ENCODE data around the gene UBE3B.
A peak's percentile ranks its signal among the peaks of the same experiment; 100 is the strongest.

Gene UBE3B

DNA sequence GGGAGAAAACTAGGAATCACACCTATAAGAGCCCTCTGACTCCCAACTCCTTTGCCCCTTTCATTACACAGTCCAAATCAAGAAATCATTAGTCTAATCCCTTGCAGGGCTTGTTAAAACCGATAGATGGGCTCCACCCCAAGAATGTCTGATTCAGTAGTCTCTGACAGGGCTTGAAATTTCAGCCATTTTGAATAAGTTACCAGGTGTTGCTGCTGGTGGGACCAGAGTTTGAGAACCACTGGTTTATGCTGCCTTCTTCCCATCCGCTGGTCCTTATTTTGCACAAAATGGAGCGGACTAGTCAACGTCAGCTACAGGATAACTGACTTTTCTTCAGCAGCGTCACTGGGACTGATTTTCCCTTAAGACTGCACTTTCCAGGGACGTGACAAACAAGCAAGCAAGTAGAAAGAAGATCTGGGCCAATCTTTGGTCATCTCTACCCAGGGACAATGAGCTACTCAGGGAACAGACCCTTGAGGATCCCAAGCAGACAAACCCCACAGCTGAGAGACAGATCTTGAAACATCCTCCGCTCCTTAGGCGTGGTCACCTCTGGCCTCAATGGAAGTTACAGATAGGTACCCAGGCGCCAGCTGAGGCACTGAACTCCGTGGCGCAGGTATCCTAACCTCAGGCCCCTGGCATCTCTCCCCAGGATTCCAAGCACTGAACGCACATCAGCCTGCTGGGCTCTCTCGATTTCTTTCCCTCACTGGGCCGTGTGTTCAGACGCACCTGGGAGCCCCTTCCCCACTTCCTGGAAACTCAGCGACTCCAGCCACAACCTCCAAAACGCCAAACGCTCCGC is 1.2 kb upstream of the UBE3B start:
- DNase-seq, result no peak

DNA sequence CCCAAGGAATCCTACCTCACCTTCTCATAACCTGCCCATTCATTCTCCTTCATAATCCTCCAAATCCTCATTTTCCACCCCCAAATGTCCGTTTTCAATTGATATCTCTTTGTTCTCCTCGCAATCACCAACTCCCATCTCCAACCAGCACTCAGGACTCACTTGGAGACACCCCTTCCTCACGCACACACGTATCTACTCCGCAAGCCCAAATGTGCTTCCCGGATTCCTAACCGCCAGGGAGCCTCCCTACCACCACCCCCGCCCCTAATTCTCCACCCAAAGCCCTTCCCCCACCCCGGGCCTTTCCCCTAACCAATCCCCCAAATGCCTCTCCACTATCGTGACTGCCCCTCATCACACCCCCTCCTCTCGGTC is 638 bp upstream of the UBE3B start:
- no peak for DNase-seq

DNA sequence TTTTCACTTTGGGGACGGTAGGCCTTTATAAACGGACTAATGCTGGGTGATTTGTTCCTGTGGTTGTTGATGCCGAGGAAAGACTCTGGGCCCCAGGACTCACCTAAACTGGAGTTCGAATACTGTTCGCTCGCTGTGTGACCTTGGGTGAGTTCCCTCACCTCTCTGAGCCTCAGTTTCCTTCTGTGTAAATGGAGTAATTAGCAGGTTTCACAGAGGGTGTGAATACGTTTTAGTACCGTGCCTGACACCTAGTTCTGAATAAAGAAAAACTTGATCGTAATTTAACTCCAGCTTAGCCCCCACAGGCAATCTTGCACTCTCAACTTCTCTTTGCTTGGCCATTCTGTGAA is 505 bp downstream of the UBE3B start:
- no peak for DNase-seq

DNA sequence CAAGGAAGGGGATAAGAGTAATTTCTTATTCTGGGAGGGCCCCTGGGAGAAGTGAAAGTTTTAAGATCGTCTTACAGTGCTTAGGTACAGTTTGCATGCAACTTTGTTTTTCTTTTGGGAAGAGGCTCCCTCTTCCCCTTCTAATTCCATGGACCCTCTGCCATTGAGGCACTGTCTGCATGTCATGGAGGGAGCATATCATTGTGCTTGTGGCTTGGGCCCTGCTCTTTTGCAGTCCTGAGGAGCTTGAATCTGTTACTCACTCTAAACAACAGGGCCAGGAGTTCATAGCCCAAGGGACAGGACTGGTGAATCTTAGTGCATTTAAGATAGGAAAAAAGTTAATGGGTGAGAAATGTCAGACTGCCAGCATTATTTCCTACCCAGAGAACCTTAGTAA is 2.3 kb downstream of the UBE3B start:
- no peak for DNase-seq

DNA sequence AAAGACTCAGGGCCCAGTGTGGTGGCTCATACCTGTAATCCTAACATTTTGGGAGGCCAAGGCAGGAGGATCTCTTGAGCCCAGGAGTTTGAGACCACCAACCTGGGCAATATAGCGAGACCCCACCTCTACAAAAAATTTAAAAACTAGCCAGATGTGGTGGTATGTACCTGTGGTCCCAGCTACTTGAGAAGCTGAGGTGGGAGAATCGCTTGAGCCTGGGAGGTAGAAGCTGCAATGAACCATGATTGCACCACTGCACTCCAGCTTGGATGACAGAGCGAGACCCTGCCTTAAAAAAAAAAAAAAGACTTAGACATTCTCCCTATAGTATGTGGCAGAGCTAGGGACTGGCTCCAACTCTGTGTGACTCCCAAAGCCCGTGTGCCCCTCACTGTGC is 2.9 kb downstream of the UBE3B start:
- no peak for DNase-seq

DNA sequence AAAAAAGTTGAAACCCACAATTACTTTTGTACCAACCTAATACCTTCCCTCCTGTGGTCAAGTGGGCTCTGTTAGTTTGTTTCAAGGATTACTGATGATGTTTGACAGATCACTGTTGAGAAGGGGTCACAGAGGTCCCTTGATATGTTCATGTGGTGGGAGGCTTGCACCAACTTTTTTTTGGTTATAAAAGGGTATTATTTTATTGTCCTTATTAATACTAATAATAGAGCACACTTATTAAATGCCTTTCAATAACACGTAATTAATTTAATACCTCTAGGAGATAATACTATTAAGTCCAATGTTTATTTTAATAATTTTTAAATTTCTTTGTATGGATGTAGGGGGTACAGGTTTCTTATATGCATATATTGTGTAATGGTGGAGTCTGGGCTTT is 4.4 kb downstream of the UBE3B start:
- no peak for DNase-seq

DNA sequence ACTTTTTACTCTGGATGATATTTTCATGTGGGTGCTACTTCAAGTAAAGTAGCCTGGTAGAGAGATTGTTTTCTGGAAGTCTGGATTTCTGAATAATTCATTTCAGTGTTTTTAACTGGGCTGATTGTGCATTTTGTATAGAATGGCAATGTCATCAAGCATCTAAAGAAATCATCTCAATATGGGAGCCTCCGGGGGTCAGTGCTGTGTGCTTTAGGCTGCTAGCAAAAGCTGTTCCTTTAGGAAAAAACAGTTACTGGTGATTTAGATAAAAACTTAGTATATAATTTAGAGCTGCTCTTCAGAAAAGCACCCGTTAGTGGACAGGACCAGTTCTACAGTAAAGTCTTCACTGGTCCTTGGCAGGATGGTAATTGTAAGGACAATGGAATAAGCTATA is 5.1 kb downstream of the UBE3B start:
- DNase-seq, result no peak

DNA sequence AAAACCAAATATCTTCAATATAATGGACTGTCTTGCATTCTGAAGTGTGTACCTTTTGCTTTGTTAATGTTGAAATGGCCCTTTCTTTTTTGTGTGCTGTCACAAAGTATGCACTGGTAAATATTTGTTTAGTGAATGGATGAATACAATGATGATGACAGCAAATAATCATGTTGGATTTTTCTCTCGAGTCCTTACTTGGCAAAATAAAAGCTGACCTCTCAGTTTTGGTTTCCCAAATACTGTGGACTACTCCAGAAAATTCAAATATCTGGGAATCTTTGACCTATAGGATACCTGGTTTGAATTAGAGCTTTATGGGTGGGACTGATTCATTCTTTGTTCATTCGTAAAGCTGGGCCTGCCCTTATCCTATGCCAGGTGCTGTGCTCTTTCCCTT is 5.5 kb downstream of the UBE3B start:
- DNase-seq, result no peak

DNA sequence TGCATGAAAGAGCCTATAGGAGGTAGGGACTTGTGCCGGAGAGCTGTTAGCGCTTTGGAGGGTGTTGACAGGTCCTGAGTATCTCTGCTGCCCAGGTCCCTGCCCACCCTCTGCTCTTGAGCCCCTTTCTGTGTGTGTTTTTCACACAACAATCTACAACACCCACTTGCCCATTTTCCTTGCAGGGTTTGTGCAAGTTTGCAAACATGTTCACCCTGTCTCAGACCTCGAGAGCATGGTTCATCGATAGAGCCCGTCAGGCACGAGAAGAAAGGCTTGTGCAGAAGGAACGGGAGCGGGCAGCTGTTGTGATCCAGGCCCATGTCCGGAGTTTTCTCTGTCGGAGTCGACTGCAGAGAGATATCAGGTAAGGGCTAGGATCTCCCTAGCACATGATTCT is 5.9 kb downstream of the UBE3B start:
- DNase-seq, result no peak

DNA sequence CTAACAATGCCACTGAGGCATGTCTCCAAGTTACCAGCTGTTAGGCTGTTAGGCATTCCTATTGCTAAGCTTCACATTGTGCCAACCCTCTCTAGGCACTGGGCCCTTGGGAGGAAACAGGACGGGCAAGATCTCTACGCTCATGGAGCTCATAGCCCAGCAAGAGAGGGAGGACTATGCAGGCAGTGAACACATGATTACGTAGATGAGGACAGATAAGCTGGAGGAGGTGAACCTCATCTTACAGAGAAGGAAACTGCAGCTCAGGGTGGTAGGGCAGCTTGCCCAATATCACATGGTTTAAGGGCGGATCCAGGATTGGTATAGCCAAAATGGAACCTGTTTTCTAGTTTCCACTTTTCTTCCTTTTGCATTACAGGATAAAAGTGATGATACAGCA is 7.8 kb downstream of the UBE3B start:
- DNase-seq, result no peak

DNA sequence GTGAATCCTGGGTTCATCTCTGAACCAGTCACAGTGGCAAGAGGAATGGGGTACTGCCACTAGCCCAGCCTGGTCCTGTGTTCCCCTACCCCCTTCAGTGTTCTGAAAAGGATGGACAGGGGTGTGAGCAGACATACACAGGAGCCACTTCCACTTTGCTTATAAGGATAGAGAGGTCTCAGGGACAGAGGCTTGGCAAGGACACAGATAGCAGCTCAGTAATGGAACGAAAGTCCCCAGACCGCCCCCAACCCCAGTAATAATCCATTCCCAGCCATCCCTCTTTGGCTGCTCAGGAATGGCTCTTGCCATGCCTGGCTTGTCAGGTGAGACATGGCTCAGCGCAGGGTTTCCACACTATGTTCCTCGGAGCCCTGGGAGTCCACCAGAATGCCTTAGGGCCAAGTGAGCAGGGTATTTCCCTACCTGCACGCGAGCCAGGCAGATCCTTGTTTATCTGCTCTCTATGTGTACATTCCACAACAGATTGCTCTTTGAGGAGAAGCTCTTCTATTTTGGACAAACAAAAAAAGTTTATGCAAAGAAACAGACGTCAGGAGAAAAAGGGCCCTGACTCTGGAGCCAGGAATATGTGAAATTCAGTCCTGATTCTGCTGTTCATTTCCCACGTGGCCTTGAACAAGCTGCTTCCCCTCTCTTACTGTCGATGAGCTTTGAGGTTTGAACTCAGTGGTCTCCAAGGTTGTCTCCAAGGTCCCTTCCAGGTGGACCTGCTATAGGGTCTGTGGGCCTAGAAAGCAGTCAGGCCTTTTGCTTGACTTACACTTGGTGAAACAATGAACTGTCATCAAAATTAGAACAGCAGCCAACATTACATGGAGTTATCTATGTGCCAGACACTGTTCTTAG is 10.0 kb downstream of the UBE3B start:
- DNase-seq, result no peak

DNA sequence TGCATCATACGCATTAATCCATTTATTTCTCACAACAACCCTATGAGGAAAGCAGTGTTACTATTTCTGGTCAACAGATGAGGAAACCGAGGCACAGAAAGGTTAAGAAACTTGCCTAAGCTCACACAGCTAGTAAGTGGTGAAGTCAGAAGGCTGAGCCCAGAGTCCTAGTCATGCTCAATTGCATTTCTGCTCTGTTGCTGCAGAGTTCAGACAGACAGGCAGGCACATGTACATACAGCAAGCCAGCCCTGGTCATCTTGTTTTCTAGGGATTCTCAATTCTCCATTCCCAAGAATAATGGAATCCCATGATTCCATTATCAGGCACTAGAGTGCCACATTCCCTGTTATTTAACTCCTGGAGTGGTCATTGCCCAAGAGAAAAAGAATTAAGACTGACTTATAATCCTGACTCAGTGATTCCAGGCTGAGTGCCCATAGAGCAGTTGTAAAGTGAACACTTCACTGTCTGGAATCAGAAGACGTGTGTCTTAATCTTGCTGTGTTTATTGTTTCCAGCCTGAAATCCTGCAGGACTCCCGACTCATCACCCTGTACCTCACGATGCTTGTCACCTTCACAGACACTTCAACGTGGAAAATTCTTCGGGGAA is 10.7 kb downstream of the UBE3B start:
- no peak for DNase-seq

DNA sequence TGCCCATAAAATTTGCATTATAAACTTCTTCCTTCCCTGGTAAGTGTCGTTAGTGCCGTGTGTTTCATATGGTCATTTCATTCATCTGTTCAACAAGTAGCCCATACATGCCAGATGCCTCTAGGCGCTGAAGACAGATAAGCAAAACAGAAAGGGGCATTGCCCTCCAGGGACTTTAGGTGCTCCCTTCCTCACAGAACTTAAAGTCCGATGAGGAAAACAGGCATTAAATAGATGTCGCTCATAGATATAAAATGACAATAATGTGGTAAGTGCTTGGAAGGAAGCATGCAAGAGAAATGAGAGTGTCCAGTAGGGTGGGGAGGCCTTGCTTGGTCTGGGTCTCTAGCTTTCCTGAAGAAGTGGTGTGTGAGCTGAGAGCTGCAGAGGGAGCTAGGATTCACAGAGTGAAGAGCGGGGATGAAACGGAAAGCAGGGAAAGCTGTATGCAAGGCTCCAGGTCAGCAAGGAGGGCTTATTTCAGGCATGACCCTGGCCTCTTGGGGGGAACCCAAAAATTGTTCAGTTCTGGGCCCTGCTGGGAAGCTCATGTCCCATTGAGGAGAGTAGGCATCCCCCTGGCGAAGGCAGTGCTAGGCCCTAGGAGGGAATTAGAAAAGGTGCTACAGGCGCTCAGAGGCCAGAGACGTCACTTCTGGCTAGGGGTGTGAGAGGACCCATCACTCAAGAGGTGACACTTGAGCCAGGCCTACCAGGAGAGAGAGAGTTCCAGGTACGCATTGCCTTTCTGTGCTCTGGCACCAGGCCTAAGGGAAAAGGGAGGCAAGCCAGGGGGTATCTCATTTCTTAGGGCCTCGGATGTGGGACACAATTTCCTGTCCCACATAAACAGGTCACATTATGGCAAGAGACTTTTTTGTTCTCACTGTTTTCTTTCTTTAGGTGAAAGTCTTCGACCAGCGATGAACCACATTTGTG is 11.9 kb downstream of the UBE3B start:
- no peak for DNase-seq

DNA sequence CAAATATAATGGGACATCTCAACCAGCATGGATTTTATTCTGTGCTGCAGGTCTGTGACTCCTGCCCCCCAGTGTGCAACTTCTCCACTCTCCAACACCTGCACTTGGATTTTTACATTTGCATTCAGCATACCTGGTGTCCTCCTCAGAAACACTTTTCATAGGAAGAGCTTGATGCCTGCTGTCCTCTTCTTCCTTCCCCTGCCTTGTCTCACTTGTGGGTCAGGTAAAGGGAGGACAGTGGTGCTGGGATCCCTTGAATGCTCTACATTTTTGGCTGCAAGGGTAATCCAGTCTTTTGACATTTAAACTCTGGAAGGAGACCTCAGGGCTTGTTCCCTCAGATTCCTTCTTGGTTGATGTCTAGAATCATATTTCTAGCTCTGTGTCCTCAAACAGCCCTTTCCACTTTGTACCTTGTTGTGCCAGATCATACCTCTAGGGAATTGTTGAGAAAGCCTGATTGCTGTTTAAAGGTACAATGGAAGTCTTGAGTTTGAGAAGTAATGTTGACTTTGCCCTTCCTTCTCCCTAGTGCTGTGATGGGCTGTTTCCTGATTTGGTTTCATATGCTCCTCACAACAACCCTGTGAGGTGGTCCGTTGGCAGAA is 12.6 kb downstream of the UBE3B start:
- DNase-seq, result no peak

DNA sequence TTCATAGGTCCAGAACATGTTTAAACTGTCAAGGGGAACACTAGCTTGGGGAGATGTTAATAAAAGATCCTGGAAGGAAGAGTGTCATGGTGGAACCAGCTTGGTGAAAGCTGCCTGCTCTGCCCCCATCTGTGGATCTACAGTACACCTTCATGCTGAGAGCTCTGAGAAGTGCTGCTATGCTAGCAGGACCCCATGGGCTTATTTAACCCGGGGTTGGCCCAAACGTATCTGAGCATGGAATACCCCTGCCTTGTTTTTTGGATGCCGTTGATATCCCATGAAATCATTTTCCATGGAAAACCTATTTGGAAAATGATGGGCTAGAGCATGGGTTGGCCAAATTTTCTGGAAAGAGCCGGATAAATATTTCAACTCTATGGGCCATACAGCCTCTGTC is 14.2 kb downstream of the UBE3B start:
- DNase-seq, result no peak

DNA sequence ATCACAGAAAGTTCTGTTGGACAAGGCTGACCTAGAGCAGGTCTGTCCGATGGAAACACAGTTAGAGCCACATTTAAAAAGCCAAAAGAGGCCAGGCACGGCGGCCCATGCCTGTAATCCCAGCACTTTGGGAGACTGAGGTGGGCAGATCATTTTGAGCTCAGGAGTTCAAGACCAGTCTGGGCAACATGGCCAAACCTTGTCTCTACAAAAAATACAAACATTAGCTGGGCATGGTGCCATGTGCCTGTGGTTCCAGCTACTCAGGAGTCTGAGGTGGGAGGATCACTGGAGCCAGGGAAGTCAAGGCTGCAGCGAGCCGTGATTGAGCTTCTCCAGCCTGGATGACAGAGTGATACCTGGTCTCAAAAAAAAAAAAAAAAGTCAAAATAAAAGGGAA is 14.9 kb downstream of the UBE3B start:
- DNase-seq, result peak; percentile 13

DNA sequence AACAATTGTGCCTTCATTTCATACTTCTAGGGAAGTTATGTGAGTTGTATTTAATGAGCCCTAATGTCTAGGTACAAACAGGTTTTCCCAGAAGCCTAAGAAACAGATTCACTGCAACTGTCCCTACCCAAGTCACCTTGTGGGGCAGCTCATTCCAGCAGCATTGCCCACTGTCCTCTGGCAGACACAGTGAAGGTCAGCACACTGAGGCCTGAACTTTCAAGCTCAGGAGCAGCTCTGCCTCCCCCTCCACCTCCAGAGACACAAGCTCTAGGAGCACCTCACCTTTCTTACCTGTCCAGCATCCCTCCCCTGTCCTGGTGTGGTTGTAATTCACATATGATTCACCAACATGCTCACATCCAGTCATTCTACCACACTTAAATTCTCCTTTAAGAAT is 15.7 kb downstream of the UBE3B start:
- no peak for DNase-seq

DNA sequence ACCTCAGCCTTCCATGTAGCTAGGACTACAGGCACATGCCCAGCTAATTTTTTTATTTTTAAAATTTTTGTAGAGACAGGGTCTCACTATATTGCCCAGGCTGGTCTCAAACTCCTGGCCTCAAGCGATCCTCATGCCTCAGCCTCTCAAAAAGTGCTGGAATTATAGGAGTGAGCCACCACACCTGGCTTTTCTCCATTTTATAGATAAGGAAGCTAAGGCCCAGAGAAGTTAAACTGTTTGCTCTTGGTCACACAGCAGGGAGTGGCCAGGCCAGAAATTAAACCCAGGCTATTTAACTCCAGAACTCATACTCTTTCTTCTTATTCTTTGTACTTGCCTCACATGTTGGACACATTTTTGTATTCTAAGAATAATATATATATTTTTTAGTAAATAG is 16.5 kb downstream of the UBE3B start:
- DNase-seq, result no peak

DNA sequence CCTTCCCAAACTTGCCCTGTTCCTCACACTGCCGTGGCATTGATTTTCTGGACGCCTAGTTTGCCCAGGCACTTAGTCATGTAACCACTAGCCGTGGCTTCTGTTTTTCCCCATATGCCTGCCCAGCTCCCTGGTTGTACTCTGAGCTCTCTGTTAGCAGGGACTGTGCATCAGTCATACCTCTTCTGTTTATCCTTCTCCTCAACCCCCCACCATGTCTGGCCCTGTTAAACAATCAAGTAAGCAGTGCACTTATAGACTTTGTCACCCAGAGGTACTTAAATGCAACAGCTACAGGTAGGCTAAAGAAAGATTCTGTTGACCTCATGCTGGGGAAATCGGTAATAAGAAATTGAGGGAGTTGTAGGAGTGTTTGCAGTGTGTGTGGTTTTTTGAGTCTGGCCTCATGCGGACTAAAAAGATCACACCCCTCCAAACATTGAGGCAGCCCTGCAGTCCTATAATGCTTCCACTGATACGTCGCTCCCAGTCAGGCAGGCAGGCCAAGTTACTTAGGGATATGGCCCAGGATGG is 17.0 kb downstream of the UBE3B start:
- no peak for DNase-seq

DNA sequence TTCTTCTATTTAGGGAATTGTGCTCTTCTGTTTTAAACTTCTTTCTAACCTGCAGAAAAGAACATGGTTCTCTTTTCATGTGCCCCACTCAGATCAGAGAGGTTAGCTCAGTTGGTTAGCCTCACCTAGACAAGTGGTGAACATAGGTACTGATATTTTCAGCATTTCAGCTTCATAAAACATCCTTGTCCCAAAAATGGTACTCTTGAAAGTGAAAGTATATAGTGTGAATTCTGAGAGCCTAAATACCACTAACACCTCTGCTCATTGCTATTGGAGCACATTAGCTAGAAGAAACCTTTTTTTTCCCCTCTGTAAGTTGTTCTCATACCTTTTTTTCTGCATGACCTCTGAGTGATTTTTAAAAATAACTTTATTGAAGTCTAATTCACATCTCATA is 17.6 kb downstream of the UBE3B start:
- DNase-seq, result no peak

DNA sequence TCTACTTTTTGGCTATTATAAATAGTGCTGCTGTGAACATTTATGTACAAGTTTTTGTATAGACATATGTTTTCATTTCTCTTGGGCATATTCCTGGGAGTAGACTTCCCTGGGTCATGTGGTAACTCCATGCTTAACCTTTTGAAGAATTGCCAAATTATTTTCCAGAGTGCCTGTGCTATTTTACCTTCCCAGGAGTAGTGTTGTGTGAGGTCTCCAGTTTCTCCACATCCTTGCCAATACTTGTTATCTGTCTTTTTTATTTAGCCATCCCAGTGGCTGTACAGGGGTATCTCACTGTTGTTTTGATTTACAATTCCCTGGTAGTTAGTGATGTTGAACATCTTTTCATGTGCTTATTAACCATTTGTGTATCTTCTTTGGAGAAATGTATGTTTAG is 18.9 kb downstream of the UBE3B start:
- no peak for DNase-seq

DNA sequence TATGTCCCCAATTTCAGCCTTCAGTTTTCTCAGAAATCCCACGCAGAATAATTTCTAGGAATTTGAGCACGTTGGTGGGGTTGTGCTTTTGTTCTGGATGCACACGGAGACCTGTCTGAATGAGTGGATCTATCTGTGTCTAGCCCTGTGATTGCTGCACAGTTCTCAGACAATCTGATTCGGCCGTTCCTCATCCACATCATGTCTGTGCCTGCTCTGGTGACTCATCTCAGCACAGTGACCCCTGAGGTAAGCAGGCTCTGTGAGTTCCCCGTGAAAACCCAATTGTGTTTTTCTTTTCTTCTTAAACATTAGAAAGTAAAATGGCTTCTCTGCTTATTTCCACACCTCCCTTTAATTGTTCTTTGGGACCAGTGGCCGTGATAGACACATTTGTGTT is 20.2 kb downstream of the UBE3B start:
- no peak for DNase-seq
